AG04450 (cell line): Measurements from ENCODE around the gene NPBWR2. TPM values are rescaled to one million over a fixed set of nuclear protein-coding genes. Genes with fewer than 3 reads are reported as not detected.

Experiments used
- CTCF ChIA-PET: fragments of 300-600, 350-600 bp; formaldehyde crosslinking; extraction: SDS; loops from one replicate; lab custom pipeline; 2022; ENCODE audit warnings: antibody characterized with exemption, inconsistent platforms; lab: Charles Lee
- POLR2A ChIA-PET: fragments of 350-600 bp; formaldehyde crosslinking; extraction: SDS; loops from one replicate; lab custom pipeline; 2021; ENCODE audit warnings: antibody characterized with exemption, inconsistent platforms; lab: Yijun Ruan, JAX
- DNase-seq: peaks from one replicate; pipeline ENCODE4 v3.0.0-alpha.2; 2011; ENCODE audit warnings: low read depth, low spot score
- H3K27ac ChIP-seq: one replicate; pipeline ENCODE4 v1.5.1; 2012; ENCODE audit warnings: low read depth, low read length, control low read depth
- H3K27me3 ChIP-seq: one replicate; pipeline ENCODE4 v1.6.0; 2012; ENCODE audit warnings: low read length; ENCODE audit not compliant: control insufficient read depth, insufficient read depth
- H3K4me3 ChIP-seq: 2 replicates; pipeline ENCODE4 v1.5.1; 2011; ENCODE audit warnings: mild to moderate bottlenecking, low read depth, low read length, control low read depth
- H3K9me3 ChIP-seq: 2 replicates; pipeline ENCODE4 v1.5.1; 2012; ENCODE audit warnings: low read length; ENCODE audit not compliant: control insufficient read depth, insufficient read depth
- CTCF ChIP-seq: IDR thresholded peaks from 2 replicates; pipeline ENCODE4 v1.5.1; 2011; ENCODE audit warnings: low read depth, low read length, control low read depth, inconsistent platforms
- polyA plus RNA-seq: library from polyadenylated mRNA; depleted of rRNA; stranded (reverse); fragments of >200 nt; gene quantifications from 2 replicates; pipeline ENCODE4 v1.2.3, GENCODE V29; 2011

NPBWR2 gene
- polyA plus RNA-seq, 1 experiment: not detected

GRCh38 chr20:64068386-64069208 is 38.8 kb downstream of the NPBWR2 start:
- DNase-seq: no peak
- H3K27me3 ChIP-seq: no peaks in the 10 kb centered on the region
- H3K9me3 ChIP-seq: no peaks in the 10 kb centered on the region; the same call in 1 of the 2 replicates
- CTCF ChIA-PET: no interaction called here
- H3K27ac ChIP-seq: no peak overlapping the region
- TF ChIP-seq CTCF: no peak
- POLR2A ChIA-PET: no interaction called here
- no peak overlapping the region for H3K4me3 ChIP-seq

GRCh38 chr20:64067733-64068307 is 39.5 kb downstream of the NPBWR2 start:
- DNase-seq: no peak
- Histone ChIP-seq H3K27me3 (no peaks in the 10 kb centered on the region), H3K4me3 (no peak overlapping the region), H3K27ac (no peak overlapping the region), H3K9me3 (no peaks in the 10 kb centered on the region; the same call in 1 of the 2 replicates)
- CTCF ChIA-PET: no interaction called here
- POLR2A ChIA-PET: no interaction called here
- TF ChIP-seq CTCF: no peak

GRCh38 chr20:64067005-64067632 is 40.2 kb downstream of the NPBWR2 start:
- POLR2A ChIA-PET: no interaction called here
- no peak for TF ChIP-seq CTCF
- Histone ChIP-seq H3K27me3 (no peaks in the 10 kb centered on the region), H3K9me3 (no peaks in the 10 kb centered on the region; the same call in 1 of the 2 replicates), H3K27ac (no peak overlapping the region), H3K4me3 (no peak overlapping the region)
- CTCF ChIA-PET: interaction anchor here (0.6 to 1.3 kb wide), 2 partner anchors 10 to 12 kb away, joined by 3 read pairs; no protein-coding TSS in a partner anchor
- no peak for DNase-seq

- Histone ChIP-seq H3K27me3 (no peaks in the 10 kb centered on the region), H3K9me3 (no peaks in the 10 kb centered on the region; the same call in 1 of the 2 replicates), H3K4me3 (no peak overlapping the region), H3K27ac (no peak overlapping the region)
- CTCF ChIA-PET: interaction anchor here (1.3 kb wide), 1 partner anchor 9 kb away, joined by 3 read pairs; no protein-coding TSS in a partner anchor
- no peak for DNase-seq
- POLR2A ChIA-PET: no interaction called here
- TF ChIP-seq CTCF: no peak
These were observed 41.4 kb downstream of the NPBWR2 start for GRCh38 chr20:64065974-64066343.
